AG09309 (cell line): Measurements from ENCODE around the gene TMEM72.
A peak's percentile ranks its signal among the peaks of the same experiment; 100 is the strongest.

Experiments used
- DNase-seq: peaks from one replicate; pipeline ENCODE4 v3.0.0-alpha.2; 2010; ENCODE audit warnings: low read depth
- H3K4me3 ChIP-seq: 2 replicates; pipeline ENCODE4 v1.5.1; 2011; ENCODE audit warnings: mild to moderate bottlenecking, low read depth, low read length, moderate library complexity; ENCODE audit not compliant: control insufficient read depth
- TF ChIP-seq, protein P1 (sequence below): IDR thresholded peaks from 2 replicates; pipeline ENCODE4 v1.5.1; 2011; ENCODE audit warnings: mild to moderate bottlenecking, low read depth, low read length, inconsistent platforms; ENCODE audit not compliant: insufficient read depth, control insufficient read depth; ENCODE audit errors: missing control alignments

Gene TMEM72

DNA sequence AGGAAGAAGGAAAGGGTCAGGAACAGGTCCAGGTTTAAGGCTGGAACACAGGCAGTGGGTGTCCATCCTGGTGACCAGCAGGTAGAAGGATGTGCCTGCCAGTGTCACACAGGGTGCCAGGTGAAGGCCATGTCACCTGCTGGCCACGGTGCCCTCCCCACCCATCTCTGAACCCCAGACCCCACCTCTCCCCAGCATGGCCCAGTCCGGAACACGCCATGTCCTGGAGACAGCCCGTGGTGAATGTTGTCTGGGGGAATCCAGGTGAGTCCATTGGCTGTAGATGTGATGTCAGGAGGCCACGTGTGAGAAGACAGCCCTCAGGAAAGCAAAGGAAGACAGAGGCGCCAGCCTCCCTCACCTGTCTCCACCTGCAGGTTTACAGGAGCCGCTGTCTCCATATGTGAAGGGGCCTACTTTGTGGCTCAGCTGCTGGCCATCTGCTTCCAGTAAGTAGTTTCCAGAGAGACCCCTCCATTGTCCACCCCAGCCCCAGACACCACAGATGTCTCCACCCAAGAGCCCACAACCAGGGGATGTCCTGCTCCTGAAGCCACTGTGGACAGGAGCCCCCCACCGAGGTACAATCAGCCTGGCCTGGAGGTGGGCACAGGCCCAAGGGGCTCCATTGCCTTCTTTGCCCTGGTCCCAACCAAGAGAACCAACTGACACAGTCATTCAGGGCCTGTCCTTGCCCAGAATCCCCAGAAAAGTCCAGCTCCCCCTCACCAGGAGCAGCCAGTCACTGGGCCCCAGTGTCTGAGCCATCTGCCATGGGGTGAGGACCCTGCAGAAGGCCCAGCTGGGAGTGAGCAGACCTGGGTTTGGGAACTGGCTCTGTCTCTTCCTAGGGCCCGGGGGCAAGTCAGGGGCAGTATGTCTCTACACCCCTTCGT is 20.7 kb downstream of the TMEM72 start:
- no peak for DNase-seq

DNA sequence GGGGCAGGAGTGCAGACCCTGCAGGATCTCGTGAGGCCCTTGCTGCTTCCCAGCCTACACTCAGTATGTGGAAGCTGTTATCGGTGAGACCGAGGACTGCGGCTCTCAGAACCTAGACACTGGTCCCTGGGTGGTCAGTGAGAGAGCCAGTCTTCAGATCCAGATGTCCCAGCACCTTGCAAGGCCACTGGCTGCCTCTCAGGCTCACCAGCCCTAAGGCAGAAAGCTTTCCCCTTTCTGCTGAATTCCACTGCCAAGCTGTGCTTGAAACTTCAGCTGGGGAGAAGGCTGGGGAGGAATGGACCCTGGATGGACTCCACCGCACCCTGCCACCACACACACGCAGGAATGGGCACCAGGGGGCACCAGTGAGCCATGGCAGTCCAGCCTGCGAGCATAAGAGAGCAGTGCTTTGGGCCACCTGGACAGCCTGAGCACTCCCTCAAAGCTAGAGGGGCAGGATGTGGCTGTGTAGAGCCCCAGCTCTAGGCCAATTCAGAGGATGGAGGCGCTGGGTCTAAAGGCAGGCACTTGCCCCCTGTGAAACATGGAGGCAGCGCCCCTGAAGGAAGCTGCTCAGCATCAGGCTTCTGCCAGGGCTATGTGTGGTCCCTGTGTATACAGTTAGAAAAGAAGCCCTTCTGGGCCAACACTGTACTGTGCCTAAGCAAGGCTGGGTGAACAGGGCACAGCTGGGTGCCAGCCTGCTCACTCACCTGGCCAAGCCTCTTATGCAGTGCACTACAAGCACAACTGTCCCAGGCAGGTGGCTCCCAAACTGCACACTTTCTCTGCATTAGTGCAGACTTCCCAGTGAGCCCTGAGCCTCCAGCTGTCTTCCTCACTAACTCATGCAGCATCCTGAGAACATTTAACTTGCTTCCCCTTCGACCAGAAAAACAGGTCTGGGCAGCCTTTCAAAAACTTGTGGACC is 21.6 kb downstream of the TMEM72 start:
- no peak overlapping the region for H3K4me3 ChIP-seq
- TF ChIP-seq, protein P1, sequence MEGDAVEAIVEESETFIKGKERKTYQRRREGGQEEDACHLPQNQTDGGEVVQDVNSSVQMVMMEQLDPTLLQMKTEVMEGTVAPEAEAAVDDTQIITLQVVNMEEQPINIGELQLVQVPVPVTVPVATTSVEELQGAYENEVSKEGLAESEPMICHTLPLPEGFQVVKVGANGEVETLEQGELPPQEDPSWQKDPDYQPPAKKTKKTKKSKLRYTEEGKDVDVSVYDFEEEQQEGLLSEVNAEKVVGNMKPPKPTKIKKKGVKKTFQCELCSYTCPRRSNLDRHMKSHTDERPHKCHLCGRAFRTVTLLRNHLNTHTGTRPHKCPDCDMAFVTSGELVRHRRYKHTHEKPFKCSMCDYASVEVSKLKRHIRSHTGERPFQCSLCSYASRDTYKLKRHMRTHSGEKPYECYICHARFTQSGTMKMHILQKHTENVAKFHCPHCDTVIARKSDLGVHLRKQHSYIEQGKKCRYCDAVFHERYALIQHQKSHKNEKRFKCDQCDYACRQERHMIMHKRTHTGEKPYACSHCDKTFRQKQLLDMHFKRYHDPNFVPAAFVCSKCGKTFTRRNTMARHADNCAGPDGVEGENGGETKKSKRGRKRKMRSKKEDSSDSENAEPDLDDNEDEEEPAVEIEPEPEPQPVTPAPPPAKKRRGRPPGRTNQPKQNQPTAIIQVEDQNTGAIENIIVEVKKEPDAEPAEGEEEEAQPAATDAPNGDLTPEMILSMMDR: peak; percentile 99
- DNase-seq: no peak

More for the DNA sequence above, 20.7 kb downstream of the TMEM72 start:
- no peak overlapping the region for H3K4me3 ChIP-seq
- TF ChIP-seq, protein P1: no peak

DNA sequence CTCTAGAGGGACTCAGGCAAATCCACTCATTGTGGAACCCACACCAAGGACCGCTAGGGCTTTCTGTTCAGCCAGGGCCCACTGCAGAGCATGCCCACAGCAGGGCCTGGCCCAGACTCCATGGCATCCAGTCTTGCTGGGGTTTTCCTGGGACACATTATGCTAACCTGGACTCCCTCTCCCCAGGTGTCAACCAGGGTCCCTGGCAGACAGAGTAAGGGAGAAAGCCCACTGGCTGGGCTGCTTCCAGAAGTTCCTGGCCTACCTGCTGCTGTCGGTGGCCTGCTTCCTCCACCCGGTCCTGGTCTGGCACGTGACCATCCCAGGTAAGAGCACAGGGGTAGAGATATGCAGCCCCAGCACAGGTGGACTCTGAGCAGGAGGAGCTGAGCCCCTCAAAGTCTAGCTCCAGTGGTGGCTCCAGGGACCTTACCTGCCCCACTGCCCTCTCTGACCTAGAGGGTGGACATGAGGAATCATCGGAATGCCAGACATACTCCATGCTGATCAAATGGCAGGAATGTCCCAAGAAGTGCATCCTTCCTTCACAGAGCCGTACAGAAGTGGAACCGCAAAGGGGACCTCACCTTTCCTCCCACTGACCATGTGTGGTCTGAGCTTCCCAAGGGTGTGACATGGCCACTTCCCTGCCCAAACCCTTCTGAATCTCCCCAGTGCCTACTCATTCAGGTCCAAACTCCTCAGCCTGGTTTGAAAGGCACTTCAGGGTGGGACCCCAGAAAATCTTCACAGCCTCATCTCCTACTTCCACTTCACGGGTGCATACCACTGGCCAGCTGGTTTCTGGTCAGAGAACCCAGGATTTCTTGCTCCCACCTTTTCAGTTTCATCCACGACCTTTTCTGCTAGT is 22.5 kb downstream of the TMEM72 start:
- TF ChIP-seq, protein P1: no peak
- no peak for DNase-seq
- no peak overlapping the region for H3K4me3 ChIP-seq

DNA sequence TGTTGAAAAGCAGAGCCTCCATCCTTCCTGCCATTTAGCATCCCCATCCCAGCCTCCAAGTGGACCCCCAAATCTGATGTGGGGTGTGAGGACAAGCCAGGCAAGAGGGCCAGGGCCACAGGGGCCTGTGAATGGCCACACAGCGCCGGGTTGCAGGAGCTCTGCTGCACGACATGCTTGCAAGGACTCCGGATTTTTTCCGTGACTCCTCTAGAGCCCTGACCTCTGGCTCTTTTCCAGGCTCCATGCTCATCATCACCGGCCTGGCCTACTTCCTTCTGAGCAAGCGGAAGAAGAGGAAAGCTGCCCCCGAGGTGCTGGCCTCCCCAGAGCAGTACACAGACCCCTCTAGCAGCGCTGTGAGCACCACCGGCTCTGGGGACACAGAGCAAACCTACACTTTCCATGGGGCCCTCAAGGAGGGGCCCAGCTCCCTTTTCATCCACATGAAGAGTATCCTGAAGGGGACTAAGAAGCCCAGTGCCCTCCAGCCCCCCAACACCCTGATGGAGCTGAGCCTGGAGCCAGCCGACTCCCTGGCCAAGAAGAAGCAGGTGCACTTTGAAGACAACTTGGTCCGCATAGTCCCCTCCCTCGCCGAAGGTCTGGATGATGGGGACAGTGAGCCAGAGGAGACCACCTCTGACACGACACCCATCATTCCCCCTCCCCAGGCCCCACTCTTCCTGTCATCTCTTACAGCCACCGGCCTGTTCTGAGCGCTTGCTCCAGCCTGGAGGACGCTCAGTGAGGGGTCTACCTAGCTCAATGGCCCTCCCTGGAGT is 23.5 kb downstream of the TMEM72 start:
- TF ChIP-seq, protein P1: no peak
- DNase-seq: no peak

DNA sequence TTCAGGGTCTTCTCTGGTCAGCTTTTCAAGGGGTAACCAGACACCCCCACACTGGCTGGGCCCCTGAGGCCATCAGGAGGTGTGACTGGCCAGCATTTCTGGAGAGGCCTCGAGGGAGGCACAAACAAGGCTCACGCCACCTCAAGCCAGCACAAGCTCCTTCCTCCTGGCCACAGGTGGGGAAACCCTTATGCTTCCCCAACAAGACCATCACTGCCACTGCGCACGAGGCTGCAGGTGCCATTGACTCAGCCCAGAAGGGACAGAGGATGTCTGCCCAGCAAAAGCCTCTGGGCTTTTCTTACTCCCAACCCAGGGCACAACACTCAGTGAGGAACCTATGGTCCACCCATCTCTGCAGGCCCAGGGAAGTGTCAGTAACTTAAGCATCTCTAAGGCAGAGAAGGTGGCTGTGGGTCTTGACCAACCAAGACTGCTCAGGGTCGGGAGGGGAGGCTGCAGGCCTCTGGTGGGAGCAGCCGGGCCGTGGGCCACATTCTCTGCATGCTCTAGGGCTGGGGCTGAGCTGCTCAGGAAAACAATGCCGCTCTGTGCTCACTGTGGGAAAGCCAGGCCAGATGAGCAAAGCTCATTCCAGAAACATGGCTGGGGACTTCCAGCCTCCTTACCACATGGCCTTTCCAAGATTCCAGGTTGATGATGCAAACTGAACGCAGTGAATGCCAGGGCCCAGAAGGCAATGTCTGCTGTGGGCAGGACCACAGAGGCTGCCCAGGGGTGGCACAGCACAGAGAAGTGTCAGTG is 24.2 kb downstream of the TMEM72 start:
- no peak overlapping the region for H3K4me3 ChIP-seq
- DNase-seq: peak; percentile 47
- TF ChIP-seq, protein P1: no peak

More for the DNA sequence above, 23.5 kb downstream of the TMEM72 start:
- no peak overlapping the region for H3K4me3 ChIP-seq
